Epithelial cell of esophagus (primary cell): ENCODE data around the gene SYVN1.

Experiments used
- DNase-seq: peaks from one replicate; pipeline ENCODE4 v3.0.0; 2010; ENCODE audit warnings: low read depth
- H3K4me3 ChIP-seq: 2 replicates; pipeline ENCODE4 v1.5.1; 2011; ENCODE audit warnings: mild to moderate bottlenecking, low read length, control low read depth
- TF ChIP-seq, protein P1 (sequence below): IDR thresholded peaks from 2 replicates; pipeline ENCODE4 v1.5.1; 2011; ENCODE audit warnings: low read depth, mild to moderate bottlenecking, low read length, control low read depth, inconsistent platforms; ENCODE audit not compliant: insufficient read depth; ENCODE audit errors: missing control alignments

Gene SYVN1

DNA sequence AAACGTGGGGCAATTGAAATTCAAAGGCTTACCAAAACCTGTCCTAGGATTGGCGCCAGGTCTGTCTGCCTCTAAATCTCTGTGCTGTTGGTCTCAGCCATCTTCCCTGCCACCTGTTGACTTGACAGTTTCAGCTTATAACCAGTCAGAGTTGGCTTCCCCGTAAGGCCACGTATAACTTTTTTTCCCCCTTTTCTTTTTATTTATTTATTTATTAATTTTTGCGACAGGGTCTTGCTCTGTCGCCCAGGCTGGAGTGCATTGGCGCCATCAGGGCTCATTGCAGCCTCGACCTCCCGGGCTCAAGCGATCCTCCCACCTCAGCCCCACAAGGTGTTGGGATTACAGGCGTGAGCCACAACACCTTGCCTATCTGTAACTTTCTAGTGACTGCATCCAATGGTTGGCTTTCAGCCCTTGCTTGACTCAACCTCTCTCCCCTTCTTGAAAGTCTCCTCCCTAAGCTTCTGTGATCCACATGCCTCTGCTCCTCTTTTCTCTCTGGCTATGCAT, 1.4 kb upstream of the SYVN1 start:
- TF ChIP-seq, protein P1, sequence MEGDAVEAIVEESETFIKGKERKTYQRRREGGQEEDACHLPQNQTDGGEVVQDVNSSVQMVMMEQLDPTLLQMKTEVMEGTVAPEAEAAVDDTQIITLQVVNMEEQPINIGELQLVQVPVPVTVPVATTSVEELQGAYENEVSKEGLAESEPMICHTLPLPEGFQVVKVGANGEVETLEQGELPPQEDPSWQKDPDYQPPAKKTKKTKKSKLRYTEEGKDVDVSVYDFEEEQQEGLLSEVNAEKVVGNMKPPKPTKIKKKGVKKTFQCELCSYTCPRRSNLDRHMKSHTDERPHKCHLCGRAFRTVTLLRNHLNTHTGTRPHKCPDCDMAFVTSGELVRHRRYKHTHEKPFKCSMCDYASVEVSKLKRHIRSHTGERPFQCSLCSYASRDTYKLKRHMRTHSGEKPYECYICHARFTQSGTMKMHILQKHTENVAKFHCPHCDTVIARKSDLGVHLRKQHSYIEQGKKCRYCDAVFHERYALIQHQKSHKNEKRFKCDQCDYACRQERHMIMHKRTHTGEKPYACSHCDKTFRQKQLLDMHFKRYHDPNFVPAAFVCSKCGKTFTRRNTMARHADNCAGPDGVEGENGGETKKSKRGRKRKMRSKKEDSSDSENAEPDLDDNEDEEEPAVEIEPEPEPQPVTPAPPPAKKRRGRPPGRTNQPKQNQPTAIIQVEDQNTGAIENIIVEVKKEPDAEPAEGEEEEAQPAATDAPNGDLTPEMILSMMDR, result no peak
- H3K4me3 ChIP-seq, result peak overlapping the region; percentile 60
- no peak for DNase-seq

DNA sequence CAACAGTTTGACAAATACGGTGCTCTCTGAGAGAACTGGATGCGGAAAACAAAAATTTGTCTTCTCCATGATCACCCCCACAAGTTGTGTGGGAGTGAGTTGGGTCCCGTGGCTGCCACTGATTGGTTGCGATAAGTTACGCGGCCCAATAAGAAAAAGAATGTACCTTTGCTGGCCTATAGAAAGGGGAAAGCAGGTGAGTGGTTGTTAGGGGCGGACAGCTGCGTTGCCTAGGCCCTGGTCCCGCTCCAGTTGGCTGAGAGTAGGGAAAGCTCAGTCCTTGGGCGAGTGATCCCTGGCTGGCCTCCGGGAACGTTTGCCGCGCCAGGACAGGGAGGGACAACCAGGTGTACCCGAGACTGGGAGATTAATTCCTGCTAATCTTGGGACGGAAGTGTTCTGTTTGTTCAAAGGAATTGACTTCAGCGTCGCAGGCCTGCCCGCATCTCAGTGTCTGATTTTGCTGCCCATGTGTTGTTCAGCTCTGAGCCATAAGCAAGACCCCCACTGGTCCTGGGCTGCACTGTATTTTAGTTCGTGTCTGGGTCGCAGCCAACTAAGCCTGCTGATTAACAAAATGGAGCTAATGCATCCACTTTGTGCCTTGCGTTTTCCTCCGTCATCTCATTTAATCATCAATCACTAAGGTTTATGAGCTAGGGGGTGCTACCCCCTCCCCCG, 773 bp upstream of the SYVN1 start:
- peak; percentile 98 for DNase-seq
- TF ChIP-seq, protein P1, result no peak
- peak overlapping the region; percentile 60 for H3K4me3 ChIP-seq

DNA sequence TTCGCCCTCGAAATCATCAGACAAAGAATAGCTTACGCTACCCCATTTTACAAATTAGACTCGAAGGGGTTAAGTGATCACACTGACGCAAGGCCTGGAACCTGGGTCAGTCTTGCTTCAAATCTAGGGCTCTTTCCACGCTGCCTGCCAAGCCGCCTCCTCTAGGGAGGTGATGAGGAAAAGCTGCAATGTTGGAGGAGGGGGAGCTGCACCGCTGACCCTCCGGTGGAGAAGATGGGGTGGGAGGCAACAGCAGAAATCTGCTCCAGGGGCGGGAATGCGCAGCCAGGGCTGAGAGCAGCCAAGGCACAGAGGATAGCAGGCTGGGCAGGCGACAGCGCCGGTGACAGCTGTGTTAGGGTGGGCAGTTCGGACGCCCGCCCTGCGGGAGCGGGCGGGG, 595 bp downstream of the SYVN1 start:
- TF ChIP-seq, protein P1, result no peak
- H3K4me3 ChIP-seq, result peak overlapping the region; percentile 60
- DNase-seq, result no peak

DNA sequence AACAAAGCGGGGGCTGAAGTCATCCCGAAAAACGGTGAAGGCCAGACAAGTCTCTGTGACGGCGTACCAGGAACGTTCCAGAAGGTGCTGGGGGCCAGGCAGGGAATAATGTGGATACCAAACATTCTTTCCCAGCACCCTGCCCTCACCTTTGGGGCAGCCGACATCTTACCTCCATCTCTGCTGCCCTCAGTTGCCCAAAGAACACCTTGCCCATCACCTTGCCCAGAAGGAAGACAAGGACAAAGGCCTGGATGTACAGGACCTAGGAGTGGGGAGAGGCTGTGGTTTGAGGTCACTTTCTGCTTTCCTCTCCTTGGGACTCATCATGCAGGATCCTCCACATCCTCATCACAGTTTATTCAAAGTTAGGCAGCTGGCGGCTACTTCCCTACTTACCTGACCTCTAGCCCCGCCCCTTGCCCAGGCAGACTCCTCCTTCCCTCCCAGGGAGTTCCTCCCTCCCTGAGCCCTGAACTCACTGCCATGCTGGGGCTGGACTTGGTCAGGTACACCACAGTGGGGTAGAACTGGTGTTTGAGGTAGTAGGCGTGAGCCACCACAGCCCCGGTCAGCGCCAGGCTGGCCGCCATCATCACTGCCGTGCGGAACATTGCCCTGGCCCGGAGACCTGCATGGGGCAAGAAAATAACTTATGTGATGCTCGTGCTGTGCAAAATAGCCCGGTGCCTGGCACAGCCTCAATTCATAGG, 1.2 kb downstream of the SYVN1 start:
- TF ChIP-seq, protein P1, result no peak
- peak; percentile 78 for DNase-seq

DNA sequence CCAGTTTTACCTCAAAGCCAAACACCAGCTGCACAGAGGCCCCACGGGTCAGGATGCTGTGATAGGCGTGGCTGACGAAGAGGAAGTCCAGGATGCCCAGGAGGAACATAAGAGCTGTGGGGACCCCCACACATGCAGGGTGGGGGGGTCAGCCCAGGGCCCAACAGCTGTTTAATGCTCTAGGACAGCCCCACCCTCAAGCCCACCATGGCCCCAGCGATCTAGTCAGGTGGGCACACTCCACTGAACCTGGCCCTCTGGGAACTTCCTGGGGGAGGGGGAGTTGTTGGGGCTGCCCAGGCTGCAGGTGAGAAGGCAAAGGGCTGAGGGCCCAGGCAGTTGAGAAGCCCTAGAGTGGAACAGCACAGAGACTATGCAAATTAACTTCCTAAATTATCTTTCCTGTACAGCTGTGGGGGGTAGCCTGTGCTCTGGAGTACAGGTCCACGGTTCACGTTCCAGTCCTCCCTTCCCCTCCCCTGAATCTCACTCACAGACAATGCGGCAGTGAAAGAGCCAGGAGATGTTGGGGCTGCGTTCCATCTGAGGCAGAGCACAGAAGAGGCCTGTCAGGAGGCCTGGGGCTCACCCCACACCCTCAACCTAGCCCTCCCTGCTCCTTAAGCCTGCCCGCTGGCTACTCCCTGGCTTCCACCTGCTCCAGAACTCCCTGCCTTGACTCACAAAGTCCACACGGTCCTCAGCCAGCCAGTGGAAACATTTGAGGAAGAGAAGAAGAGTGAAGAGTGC, 1.9 kb downstream of the SYVN1 start:
- DNase-seq, result no peak
- TF ChIP-seq, protein P1, result no peak
- H3K4me3 ChIP-seq, result no peak overlapping the region

More for the DNA sequence above, 1.2 kb downstream of the SYVN1 start:
- H3K4me3 ChIP-seq, result peak overlapping the region; percentile 60

DNA sequence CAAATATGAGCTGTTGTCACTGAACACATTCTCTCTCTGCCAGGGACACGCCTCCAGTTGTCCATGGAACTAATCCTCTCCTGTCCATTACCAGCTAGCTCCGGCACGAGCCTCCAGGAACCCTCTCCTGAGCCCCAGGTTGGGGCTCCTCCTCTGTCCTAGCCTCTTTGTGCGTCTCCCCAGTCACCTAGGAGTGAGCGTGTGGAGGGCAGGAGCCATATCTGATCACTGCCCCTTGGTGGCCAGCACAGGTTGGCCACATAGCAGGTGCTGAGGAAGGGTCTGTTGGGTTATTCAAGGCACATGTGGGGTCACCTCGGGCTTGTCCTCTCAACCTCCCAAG, 2.5 kb downstream of the SYVN1 start:
- H3K4me3 ChIP-seq, result no peak overlapping the region
- no peak for DNase-seq
- TF ChIP-seq, protein P1, result no peak
